Activated CD4-positive, alpha-beta T cell treated with anti-CD3 and anti-CD28 coated beads, Interleukin-2, amount 50 U/mL, for 16 hours (primary cell): ENCODE results near the gene CCR9.

Experiments
- DNase-seq: peaks from one replicate; pipeline ENCODE4 v3.0.0-alpha.2; 2020

The CCR9 gene

DNA sequence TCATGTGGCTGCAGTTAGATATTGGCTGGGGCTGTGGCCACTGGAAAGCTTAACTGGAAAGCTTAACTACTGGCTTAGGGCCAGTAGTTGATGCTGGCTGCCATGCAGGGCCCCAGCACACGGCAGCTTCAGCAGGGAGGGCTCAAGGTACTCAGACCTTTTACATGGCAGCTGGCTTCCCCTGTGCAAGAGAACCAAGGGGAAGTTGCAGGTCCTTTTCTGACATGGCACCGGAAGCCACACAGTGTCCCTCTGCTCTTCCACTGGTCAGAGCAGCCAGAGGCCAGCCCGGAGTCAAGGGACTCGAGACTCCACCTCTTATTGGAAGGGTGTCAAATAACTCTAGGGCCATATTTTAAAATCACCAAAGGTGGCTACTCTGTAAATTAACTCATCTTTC lies 24.5 kb downstream of the CCR9 start:
- DNase-seq: no peak

- no peak for DNase-seq
These were observed 25.3 kb downstream of the CCR9 start for GRCh38 chr3:45911511-45912226.

GRCh38 chr3:45912435-45912834 lies 26.1 kb downstream of the CCR9 start:
- no peak for DNase-seq

DNA sequence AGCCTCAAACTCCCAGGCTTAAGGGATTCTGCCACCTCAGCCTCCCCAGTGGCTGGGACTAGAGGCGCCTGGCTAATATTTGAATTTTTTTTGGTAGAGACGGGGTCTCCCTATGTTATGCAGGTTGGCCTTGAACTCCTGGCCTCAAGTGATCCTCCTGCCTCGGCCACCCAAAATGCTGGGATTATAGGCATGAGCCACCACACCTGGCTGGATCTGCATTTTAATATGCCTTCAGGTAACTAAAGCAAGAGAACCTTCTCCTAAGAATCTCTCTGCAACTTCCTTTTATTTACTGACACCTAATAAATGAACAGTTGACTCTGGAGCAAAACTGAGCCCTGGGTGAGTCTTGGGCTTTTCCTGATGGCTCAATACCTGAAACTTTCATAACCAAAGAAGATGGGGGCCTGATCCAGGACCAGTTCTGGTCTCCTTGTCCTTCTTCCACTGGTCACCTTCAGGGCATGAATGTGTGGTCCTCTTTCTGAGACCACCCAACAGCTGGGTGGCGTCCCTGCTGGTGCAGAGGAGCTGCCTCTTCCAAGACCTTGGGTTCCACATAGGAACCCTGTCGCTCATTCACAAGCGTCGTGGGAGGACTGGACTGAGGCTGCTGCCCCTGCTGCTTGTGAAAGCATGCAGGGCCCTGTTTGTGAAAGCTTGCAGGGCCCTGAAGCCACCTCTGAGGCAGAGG lies 28.2 kb downstream of the CCR9 start:
- no peak for DNase-seq

DNA sequence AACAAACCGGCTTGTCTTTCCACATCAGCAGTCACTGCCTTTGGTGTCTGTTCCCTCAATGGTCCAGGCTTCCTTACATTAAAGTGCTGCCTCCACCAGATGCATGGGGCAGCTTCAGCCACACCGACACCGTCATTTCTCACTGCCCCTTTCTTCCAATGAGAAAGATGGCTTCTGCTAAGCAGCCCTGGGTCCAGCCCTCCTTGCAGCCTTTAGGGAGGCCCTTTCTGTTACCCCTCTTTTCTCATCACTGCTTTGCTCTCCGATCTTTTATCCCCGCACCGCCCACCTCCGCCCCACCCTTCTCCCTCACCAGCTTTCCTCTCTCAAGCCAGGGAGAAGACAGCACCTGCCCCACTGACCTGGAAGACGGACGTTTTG lies 28.7 kb downstream of the CCR9 start:
- no peak for DNase-seq

DNA sequence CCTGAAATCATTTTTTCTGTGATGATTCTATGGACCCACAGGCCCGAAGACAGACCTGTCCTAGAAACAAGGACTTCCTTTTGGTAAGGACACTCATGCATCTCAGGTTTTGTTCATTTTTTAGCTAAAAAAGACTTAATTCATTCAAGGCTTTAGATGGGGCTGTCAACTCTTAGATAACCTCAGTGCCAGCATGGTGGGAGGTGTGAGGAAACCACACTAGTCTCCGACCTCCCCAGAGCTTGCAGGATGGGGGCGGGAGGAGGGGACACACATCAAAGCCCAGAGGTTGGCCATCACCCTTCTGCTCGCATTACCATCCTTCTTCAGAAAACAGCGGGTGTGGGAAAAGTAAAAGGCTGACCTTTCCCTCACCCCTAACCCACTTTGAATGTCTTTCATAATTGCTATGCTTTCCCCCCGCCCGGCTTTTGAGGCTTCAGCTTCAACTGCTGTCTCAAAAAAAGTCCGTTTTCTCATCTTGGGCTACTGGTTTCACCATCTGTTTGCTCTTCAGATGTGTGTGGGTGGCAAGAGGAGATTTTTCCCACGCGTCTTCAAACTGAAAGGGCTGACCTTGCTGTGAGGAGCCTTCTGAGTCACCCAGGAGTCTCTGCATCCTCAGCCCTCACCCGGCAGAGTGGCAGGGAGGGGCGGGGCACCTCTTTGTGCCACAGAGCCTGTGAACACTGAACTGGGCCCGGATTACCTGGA lies 29.3 kb downstream of the CCR9 start:
- DNase-seq: peak; percentile 91

DNA sequence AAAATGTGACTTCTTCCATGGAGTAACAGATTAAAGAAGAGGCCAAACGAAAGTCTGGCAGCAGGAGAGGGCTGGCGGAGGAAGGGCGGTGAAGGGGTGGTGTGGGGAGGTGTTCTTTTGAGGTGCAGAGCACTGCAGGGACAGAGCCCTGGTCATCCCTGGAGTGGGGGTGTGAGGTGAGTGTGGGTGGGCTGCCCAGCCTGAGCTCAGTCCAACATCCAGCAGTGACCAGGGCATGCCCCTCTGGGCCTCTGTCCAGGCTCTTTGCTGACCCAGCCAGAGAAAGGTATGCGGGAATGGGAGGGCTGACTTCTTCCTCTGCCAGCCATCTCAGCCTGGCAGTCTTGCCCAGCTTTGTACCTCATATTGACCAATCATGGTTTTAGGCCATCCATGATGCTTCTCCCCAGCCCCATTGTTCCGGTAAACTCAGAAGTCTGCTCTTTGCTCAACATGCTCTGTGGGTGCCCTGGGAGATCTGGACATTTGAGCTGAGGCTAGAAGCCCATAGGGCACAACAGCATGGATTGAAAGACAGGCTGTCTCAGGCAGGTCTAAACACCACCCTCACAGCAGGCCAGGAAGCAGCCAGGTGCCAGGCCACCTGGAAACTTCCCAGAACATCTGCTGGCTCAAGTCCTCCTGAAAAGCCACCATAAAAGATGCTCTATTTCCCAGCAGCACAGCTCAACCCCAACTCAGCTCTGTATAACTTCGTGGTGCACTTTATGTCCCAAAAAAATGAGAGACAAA lies 31.0 kb downstream of the CCR9 start:
- no peak for DNase-seq

- DNase-seq: no peak
These were observed 35.1 kb downstream of the CCR9 start for GRCh38 chr3:45921158-45922038.

DNA sequence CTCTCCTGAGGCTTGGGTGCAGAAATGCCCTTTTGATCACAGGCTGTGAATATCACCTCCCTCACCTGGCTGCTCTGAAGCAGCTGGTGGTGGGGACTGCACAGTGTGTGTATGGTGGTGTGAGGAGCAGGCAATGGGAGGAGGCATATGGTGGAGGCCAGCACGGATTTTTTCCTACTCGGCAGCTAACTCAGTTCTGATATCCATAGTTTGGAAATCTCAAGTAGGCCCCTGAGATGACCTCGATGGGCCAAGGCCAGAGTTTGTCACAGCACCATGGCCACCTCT lies 35.6 kb downstream of the CCR9 start:
- DNase-seq: no peak

- no peak for DNase-seq
These were observed 36.7 kb downstream of the CCR9 start for GRCh38 chr3:45922950-45923590.

GRCh38 chr3:45923755-45924154 lies 37.4 kb downstream of the CCR9 start:
- no peak for DNase-seq

DNA sequence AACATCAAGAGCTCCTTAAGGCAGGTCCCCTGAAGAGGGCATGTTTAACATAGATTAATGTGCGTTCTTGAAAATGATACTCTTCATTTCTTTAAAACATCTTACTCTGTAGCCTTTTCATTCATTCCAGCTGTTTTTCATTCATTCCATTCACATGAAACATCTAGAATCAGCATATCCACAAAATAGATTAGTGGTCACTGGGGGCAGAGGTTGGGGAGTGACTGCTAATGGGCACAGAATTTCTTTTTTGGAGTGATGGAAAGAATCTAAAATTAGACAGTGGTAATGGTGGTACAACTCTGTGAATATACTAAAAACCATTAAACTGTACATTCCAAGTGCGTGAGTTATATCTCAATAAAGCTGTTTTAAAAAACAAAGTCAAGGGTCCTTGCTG lies 41.5 kb downstream of the CCR9 start:
- DNase-seq: no peak

GRCh38 chr3:45929042-45929679 lies 42.8 kb downstream of the CCR9 start:
- DNase-seq: peak; percentile 57

DNA sequence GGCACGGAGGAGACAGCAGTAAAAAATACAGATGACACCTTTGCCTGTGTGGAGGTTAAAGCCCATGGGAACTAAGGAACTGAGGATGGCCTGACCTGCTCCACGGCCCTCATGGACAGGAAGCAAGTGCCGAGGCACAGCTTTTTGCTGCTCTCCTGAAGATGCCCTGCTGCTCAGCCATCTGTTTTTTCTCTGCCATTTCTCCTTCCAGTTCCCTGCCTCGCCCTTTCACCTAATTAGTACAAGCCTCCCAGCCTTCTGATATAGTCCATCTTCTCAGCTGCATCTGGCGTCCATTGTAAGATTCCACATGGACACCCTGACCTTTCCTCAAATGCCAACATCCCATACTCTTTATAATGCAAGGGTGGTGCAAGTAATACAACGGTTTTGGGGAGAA lies 45.2 kb downstream of the CCR9 start:
- no peak for DNase-seq

GRCh38 chr3:45932112-45932511 lies 45.8 kb downstream of the CCR9 start:
- DNase-seq: no peak

DNA sequence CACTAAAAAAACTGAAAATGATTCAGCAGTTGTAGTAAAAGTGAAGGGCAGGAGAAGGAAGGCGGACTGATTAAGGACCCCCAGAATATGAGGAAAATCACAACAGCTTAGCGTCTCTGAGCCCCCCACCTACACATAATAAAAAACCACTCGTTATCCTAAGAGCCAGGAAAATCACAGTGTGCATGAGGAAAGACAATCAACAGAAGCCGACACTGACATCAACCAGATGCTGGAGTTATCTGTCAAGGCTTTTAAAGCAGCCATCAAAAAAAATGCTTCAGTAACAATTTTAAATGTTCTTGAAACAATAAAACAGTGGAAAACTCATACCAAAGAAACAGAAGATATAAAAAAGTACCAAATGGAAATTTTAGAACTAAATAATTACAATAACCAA lies 47.2 kb downstream of the CCR9 start:
- DNase-seq: no peak

GRCh38 chr3:45936261-45936660 lies 49.9 kb downstream of the CCR9 start:
- DNase-seq: no peak

GRCh38 chr3:45937206-45938042 lies 51.1 kb downstream of the CCR9 start:
- DNase-seq: no peak

- DNase-seq: no peak
These were observed 51.7 kb downstream of the CCR9 start for GRCh38 chr3:45938043-45938435.

- peak; percentile 87 for DNase-seq
These were observed 52.5 kb downstream of the CCR9 start for GRCh38 chr3:45938864-45939263.

DNA sequence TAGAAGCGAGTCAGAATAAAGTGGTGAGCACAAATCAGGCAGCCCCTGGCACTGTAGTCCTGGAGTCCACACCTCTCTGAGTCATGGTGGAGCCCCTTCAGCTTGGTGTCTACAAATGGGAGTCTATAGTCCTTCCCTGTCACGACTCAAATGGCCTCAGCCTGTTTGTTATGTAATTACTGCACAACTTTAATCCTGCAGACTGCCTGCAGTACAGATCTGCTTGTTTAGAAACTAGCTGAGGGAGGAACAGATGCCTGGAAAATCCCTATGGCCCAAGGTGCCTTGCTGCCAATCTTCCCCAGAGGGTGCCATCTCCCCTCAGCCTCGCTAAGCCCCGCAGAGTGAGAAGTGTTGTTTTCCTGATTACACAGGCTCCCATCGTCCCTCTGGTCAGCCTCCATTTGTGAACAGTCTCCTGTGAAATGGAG lies 53.0 kb downstream of the CCR9 start:
- no peak for DNase-seq
